Stimulated activated CD4-positive, alpha-beta T cell treated with anti-CD3 and anti-CD28 coated beads, Interleukin-1b, Interleukin-23, amount 100 ng/mL, for 48 hours (primary cell): ENCODE results near the gene SCGN.
A peak's percentile ranks its signal among the peaks of the same experiment; 100 is the strongest.

Experiments
- DNase-seq: peaks from one replicate; pipeline ENCODE4 v3.0.0-alpha.2; 2020

The SCGN gene, protein sequence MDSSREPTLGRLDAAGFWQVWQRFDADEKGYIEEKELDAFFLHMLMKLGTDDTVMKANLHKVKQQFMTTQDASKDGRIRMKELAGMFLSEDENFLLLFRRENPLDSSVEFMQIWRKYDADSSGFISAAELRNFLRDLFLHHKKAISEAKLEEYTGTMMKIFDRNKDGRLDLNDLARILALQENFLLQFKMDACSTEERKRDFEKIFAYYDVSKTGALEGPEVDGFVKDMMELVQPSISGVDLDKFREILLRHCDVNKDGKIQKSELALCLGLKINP

DNA sequence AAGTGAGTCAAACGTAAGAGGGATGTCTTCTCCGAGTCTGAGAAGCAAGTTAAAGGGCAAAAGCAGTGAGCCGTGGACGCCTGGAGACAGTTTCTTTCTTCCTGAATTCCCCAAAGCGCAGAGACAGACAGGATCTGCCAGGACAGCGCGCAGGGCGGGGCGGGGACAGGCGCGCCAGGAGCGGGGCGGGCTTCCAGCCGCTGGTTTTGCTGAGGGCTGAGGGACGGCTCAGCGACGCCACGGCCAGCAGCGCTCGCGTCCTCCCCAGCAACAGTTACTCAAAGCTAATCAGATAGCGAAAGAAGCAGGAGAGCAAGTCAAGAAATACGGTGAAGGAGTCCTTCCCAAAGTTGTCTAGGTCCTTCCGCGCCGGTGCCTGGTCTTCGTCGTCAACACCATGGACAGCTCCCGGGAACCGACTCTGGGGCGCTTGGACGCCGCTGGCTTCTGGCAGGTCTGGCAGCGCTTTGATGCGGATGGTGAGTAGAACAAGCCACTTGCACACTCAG, at the start of gene SCGN:
SCGN (plus strand) TSS at position 209 of the 509 bp plus-strand sequence; CDS start at position 398, 189 bp downstream.
- peak; percentile 47 for DNase-seq

DNA sequence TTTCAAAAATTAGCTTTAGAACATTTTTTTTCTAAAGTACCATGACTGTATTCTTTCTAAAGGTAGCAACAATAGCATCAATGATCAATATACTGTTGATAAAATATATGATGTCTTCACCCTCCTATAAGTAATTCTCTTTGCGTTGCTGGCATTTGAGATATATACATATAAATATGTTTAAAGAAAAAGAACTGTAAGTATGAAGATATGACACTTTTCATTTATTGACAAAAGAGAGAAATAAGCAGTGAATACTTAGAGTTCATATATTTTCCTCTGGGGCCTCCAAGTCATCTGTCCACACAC, 49.4 kb upstream of the SCGN start:
- DNase-seq = no peak

DNA sequence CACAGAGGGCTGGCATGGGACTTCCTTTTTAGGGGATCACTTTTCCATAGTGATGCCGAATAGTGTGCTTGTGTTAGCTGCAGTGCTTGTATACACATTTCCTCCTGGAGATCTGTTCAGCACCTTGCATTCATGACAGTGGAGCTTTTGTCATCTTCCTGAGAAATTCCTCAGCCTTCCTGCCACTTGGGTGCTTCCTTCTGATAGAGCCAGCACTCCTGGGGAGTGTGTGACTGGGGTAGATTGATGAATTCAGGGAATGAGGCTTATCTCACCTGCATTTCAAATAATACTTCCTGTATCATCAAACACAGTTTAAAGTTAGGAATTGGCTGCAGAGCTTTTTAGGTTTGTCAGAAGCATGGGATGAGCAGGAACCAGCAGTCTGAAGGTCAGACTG, 48.8 kb upstream of the SCGN start:
- DNase-seq = no peak

DNA sequence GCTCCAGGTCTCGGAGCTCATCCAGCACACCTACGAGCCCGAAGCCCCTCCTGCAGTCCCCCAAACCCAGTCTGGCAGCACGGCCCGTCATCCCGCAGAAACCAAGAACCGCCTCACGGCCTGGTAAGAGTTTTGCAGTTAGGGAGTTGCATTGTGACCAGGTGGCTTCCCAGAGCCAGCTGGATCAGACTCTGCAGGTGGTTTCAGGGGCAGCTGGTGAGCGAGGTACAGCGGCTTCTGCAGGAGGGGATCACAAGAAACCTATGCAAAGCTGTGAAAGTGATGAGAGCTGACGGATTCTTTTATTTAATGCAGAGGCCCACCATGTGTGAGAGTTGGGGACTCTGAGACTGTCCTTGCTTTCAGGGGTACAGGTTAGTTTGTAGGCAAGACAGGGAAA, 45.9 kb upstream of the SCGN start:
- no peak for DNase-seq

DNA sequence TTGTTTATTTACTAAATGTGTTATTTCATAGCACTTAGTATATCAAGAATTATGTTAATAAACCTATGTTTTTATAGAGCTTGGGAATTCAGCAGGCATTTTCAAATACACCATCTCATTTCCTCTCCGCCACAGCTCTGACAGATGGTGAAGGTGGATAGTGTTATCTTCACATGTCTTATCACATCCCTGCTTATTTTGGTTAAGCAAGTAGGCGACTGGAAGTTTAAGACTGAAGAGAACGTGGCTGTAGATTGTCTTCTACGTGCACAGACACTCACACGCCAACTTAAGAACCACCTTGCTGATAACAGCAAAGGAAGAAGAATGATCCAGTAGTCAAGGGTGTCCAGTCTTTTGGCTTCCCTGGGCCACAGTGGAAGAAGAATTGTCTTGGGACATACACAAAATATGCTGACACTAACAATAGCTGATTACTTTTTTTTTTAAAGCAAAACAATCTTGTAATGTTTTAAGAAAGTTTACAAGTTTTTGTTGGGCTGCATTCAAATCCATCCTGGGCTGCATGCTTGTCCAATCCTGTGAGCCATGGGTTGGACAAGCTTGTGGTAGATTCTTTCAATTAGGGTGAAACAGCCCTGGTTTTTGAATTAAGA, 43.3 kb upstream of the SCGN start:
- DNase-seq = no peak

DNA sequence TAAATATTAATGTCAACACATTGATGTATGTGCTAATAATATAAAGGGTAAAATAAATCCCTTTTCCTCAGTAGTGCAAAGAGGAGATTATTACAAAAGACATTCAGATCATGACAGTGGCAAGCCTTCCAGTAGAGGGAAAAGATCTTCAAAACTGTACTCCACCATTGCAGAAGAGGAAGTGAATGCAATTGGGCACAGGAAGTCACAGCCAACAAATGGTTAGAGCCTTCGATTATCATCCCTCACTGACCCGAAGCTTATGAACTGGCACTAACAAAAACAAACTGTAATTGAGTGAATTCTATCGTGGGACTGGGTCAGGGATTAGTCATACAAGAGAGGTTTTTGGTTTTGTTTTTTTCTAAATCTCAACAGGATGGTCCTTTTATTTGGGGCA, 39.3 kb upstream of the SCGN start:
- no peak for DNase-seq

DNA sequence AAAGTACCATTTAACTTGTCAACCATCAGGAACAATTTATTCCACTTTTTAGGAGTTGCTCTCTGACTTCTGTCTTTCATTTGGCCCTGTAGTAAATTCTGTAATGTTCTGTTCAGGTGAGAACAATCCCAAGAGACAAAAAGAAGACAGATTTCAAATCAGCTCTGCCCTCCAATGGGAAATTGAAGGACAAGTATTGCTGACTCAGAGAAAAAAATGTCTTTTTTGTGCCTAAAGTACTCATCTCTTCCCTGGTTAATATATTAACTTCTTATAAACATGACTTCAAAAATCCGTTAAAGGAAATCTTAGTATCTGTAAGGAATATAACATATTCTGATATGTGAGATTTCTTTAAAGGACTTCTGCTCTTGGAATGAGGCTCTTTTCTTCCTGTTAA, 38.6 kb upstream of the SCGN start:
- DNase-seq = no peak

DNA sequence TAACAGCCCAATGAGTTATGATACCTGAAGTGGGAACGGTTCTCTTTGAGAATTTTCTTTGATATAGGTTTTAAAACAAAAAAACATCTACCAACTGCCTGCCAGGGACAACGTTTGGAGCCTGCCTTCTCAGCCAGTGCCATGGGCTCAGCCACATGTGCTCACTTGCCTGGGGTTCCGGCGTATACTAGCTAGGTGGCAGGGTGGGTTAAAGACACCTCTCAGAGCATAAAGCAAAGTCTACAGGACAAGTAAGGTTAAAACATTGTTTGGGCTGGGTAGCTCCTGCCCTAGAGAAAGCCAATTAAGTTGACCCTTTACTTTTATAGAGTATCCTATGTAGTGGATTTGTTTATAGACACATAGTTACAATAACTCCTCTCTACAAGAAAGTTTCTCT, 38.0 kb upstream of the SCGN start:
- DNase-seq = no peak

DNA sequence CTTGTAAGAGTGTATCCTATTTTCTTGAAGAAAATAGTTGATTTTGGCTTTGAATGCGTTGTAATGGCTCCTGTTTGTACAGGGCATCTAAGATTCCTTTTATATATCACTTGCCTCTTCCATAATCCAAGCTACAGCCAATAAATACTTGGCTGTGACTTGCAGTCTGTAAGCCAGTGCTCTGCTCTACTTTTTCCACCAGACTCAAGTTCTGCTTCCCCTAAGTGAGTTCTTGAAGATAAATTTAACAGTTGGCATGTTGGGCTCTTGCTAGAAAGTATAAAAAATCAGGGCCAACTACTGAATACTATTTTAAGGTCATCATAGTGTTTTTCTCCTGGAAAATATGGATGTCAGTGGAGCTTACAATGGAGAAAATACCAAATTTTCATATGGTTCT, 36.5 kb upstream of the SCGN start:
- DNase-seq = no peak

DNA sequence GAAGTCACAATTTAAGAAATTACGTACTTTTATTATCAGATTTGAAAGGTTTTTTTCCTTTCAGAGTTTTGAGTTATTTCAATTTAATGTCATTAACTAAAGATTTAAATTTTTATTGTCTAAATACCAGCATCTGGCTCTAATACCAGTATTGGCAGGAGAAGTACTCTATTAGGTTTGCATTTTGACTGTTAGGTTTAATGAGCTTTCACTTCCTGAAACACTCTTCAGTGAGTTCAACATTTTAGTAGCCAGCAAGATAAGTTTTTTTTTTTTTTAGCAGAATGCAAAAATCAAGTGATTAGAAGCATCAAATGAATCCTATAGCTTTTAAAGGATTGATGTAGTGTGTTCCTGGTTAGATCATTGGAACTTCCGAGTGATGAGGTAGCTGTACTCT, 34.0 kb upstream of the SCGN start:
- no peak for DNase-seq

DNA sequence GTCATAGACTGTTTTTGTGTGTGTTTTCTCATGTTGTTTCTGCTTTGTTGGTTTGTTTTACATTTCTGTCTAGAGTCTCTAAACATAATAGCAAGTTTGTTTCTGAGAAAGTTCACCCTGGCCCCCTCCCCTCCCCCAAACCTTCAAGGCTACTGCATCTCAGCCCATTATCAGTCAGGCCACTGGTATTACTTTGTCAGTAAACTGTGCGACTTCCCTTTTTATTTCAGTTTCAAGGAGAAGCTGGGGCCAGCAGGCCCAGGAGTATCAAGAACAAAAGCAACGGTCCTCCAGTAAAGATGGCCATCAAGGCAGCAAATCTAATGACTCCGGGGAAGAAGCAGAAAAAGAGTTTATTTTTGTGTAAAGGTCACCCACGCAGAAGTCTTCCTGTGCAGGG, 32.8 kb upstream of the SCGN start:
- DNase-seq = no peak

DNA sequence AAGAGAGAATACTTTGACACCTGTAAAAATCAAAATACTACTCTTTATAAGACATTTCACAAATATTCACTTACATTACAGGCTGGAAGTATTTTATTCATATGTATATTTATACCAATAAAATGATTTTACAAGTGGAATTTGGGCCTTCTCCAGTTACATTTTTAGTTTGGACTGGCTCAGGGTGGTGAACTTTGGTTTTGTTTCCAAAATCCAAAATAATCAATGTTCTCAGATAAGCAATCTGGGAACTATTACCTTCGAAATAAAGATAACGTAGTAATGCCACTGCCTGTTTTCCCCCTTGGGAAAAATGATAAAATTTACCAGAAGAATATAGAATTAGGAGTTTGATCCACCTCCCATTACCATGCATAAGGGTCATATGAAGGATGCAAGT, 31.6 kb upstream of the SCGN start:
- DNase-seq = no peak

DNA sequence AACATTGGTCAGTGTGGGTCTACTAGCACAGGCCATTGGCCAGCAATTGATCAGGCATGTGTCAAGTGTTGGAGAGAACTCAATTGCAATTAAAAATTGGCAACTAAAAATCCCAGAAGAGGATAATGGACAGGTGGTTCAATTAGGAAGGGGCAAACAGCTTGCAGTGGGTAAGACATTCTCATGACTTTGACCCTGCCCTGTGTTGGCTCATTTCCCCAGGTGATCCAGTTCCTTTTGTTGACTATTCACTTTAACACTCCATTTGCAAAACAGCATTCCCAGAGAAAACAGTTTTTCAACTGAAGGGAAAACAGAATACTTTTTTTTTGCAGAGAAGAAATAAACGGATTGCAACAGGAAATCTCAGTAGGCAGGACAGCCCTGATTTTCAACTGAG, 28.9 kb upstream of the SCGN start:
- no peak for DNase-seq

DNA sequence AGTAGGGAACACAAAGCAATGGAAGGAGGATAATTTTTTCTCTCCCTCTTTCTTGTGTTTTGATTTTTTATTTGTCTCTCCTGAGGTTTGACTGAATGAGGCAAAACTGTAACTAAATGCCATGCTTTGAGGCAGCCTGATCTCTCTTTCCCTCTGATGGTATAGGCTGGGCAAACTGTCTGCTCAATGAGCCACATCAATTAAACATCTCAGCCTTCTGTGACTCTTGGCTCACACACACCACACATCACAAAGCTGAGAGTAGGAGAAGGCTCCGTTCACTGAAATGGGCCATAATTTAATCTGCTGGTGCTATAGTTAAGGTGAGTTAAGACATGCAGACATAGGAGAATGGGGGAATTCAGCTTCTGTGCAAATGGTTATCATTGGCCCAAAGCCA, 28.1 kb upstream of the SCGN start:
- DNase-seq = no peak

DNA sequence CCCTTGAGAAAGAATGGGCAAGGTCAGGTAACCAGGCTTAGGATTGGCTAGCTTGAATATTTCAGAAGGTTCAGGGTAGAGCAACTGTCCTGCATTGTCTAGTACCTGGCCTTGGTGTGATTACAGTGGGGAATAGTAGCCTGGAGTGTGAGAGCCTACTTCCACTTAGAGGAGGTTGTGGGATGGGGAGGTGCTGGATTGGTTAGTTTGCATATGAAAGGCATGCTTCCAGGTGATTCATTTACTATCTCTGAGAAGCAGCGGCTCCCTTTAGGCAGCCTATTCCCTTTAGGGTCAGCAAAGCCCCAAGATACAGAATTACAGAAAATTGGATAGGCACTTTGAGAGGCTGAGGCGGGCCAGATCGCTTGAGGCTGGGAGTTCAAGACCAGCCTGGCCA, 25.0 kb upstream of the SCGN start:
- DNase-seq = no peak

DNA sequence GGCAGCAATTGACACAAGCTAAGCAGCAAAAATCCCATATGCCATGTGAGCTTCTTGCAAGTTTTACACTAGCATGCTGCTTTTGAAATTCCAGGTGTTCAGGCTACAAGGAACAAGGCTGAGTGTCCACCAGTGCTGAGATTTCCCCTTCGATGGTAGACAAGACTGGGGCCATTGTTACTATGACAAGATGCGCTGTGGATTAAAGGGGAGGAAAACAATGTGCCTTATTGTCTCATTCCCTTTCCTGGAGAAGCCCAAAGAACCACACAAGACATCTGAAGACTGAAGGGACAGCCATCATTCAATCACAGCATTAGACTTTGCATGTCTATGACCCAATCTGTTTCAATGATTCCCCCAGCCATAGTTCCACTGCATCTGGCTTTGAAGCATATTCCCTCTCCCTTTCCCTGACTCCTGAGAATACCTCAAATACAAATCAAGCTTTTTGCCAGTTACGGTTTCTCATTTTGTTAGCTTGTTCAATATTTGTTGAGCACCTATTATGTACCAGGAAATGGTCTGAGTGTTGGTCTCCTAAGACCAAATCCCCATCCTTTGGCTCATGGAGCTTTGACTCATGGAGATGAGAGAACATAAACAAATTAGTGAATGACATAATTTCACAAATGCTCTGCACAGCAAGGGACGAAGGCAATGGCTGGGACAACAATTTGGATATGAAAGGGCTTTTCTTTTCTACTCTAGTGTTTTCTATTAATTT, 23.4 kb upstream of the SCGN start:
- DNase-seq = no peak

DNA sequence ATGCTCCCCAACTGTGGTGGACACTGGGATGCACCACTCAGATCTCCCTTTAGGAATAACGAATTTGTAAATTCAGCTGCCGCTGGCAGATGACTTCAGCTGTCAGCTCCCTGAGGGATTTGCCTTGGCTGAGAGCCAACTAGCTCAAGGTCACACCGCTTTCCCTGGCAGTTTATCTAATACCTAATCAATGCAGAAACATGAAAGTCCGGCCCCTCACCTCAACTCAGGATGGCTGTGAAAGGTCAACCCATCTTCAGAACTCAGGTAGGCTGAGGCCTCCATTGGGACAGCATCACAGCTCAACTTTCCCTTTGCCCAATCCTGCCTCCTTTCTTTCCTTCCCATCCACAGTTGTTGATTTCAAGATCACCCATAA, 22.8 kb upstream of the SCGN start:
- no peak for DNase-seq

DNA sequence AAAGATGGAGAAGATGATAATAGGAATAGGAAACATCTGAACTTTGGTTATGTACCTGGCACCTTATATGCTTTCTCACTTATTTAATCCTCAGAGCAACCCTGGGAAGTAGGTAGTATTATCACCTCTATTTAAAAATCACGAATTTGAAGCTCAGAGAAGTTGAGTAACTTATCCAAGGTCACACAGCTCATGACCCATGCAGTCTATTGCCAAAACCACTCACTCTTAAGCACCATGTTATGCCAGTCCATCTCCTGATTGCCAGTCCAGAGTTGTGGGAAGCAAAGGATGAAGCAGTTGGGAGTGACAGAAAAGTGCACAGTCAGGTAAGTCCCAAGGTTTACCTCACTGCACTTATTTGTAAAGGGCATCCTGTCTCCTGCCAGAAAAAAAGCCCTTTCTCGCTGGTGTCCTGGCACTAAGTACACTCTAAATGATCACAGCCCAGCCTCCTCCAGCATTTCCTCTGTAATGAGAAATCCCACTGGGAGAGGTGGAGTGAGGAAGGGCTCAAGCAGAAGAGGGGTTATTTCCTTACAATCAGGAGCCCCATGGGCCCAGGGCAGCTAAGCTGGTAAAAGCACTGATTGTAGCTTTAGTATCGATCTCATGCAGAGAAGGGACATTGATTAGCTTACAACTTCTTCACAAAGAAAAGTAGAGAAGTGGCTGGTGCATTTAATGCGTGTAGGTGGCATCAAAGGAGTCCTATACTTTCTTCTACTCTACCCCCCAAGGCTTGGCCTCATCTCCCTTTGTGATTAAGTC, 21.3 kb upstream of the SCGN start:
- no peak for DNase-seq

DNA sequence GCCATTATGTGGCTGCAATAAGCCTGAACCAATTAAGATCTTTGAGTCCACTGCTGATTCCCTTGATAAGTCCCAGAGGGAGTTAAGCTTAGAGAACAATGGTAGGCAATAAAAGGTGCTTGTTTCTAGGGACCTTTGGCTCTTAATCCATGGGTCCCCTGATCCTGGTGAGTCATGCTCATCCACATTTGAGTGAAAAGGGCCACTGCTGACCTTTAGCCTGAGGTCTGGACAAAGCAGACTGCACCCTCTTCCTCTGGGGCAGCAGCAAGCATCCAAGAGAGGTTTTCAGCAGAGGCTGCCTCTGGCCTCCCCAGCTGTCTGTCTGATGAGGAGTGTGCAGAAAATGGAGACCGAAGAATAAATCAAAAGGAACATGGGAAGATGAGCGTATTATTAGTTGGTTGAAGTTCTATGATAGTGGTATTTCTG, 16.1 kb upstream of the SCGN start:
- DNase-seq = no peak

DNA sequence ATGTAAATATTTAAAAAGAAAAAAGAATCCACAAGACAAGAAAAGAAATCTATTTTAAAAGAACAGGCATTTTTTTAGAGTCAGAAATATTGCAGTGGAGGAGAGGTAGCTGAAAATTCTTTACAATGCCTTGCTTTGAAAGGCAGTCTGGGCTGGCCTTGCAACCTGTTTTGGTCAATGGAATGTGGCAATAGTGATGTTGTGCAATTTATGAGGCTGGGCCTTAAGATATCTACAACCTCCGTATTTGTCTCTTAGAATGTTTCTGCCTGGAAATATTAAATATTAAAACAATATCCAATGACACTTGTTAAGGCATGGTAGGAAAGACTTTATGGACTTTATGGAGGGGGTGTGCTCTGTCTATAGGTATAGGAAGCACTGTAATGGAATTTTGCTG, 14.8 kb upstream of the SCGN start:
- no peak for DNase-seq

DNA sequence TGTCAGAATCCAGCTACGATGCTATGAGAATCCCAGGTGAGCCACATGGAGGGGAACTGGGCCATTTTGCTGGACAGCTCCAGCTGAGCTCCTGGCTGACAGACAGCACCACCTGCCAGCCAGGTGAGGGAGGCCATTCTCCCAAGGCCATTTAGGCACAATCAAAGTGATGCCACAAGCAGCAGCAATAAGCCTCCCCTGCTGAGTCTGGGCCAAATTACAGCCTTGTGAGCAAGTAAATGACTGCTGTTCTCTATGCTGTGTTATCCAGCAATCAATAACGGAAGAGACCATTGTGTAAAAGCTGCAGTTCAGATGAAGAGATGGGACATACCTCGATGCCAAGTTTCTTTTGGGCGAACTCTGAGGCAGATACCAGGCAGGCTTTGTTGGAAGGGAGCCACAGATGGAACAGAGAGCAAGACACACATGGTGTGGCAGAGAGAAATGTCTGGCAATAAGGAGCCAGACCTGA, 14.0 kb upstream of the SCGN start:
- DNase-seq = no peak

DNA sequence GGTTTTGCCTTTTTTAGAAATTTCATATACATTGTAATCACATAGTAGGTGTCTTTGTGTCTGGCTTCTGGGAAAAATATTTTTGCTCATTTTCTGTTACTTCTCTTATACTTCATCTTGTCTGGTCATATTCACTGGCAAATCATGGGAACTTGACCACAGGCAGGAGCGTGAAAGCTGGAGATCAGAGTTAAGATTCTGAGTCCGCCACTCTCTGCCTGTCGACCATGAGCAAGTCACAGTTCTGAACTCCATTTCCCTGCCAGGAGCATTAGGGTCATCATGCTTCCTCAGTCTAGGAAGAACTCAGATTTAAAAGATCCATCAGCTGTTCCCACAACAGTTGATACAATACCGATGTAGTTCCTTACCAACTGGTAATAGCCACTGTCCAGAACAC, 12.4 kb upstream of the SCGN start:
- no peak for DNase-seq

DNA sequence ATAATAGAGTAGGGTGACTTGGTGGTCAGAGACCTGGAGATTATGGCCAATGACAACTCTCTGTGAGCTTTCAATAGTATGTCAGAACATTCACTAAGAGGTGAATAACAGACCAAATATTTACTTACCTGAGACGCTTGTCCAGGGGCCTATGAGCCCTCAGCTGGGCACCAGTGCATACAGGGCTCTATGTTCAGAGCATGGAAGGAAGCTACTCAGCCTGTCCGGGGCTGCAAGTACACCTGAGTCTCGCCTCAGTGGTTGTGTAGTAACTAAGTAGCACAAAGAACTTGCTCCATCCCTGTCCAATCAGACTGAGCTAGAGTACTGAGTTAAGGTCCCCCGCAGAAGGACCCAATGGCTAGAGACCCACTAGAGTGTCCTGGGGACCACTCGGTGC, 11.6 kb upstream of the SCGN start:
- no peak for DNase-seq

DNA sequence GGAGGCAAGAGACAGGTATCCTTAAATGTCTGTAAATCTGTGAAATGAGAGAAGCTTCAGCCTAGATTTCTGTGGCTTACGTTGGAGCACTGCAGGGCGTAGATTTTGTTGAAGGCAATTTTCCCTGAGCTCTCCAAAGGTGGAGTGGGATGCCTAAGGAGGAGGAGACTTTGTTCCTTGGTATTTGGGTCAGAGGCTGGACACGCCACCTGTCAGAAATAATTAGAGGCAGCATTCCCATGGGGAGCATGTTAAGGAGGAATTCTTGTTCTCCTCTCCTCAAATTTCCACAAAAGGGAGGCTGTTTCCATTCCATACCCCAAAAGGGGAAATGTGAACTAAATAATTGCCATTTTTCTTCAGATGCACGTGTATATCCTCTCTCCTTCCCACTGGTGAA, 11.1 kb upstream of the SCGN start:
- no peak for DNase-seq
